HG02763 (cell line): Measurements from ENCODE around the gene CSDE1.
A peak's percentile ranks its signal among the peaks of the same experiment; 100 is the strongest.

Source experiments
- ATAC-seq: cut with Tn5 transposase; IDR thresholded peaks from one replicate; pipeline ENCODE4 v1.9.1; 2021; ENCODE audit warnings: mild to moderate bottlenecking, moderate library complexity; ENCODE audit not compliant: unreplicated experiment

Gene CSDE1

GRCh38 chr1:114703242-114703641 lies 54.5 kb downstream of the CSDE1 start:
- no peak for ATAC-seq

- ATAC-seq: no peak
These were observed 55.0 kb downstream of the CSDE1 start for GRCh38 chr1:114702737-114703136.

GRCh38 chr1:114701931-114702330 lies 55.9 kb downstream of the CSDE1 start:
- ATAC-seq: no peak

- ATAC-seq: no peak
These were observed 57.7 kb downstream of the CSDE1 start for GRCh38 chr1:114700036-114700600.

- ATAC-seq: no peak
These were observed 61.0 kb downstream of the CSDE1 start for GRCh38 chr1:114696810-114697209.

GRCh38 chr1:114695430-114696058 lies 62.2 kb downstream of the CSDE1 start, which contains the start of gene AMPD1:
Gene AMPD1, minus strand, starts transcription at chr1:114695546. Its CDS starts 75 bp downstream, at chr1:114695471.
- ATAC-seq: no peak

GRCh38 chr1:114694540-114695310 lies 63.1 kb downstream of the CSDE1 start:
- no peak for ATAC-seq

- ATAC-seq: no peak
These were observed 64.8 kb downstream of the CSDE1 start for GRCh38 chr1:114692947-114693346.

- ATAC-seq: no peak
These were observed 66.7 kb downstream of the CSDE1 start for GRCh38 chr1:114691061-114691460.

GRCh38 chr1:114690148-114690547 lies 67.6 kb downstream of the CSDE1 start:
- ATAC-seq: no peak

GRCh38 chr1:114688526-114688925 lies 69.3 kb downstream of the CSDE1 start:
- no peak for ATAC-seq

GRCh38 chr1:114685851-114686250 lies 71.9 kb downstream of the CSDE1 start:
- ATAC-seq: no peak

GRCh38 chr1:114677691-114678090 lies 80.1 kb downstream of the CSDE1 start:
- no peak for ATAC-seq

GRCh38 chr1:114676115-114676514 lies 81.7 kb downstream of the CSDE1 start:
- no peak for ATAC-seq

- ATAC-seq: no peak
These were observed 85.9 kb downstream of the CSDE1 start for GRCh38 chr1:114671939-114672275.

- ATAC-seq: no peak
These were observed 86.5 kb downstream of the CSDE1 start for GRCh38 chr1:114671011-114671938.

- peak; percentile 97 for ATAC-seq
These were observed 87.4 kb downstream of the CSDE1 start for GRCh38 chr1:114670083-114671010.

- peak; percentile 52 for ATAC-seq
These were observed 88.2 kb downstream of the CSDE1 start, which contains the start of gene DENND2C for GRCh38 chr1:114669562-114670082. Gene DENND2C, minus strand, starts transcription at chr1:114670049. Its CDS starts 44,065 bp downstream, at chr1:114625984.

GRCh38 chr1:114668784-114669561 lies 88.8 kb downstream of the CSDE1 start:
- no peak for ATAC-seq
